Muscle layer of duodenum (tissue), 2 donors: ENCODE results near the gene WDR83.
"Not testable (repeated sequence)": the region's sequence is repeated elsewhere in the genome, so short reads cannot be mapped to it uniquely, and the experiment has no call there.

Experiments
- H3K27ac ChIP-seq: one replicate; pipeline ENCODE4 v1.7.0; 2013; ENCODE audit warnings: mild to moderate bottlenecking, low read length
- H3K27me3 ChIP-seq: one replicate; pipeline ENCODE4 v1.7.0; 2013; ENCODE audit warnings: low read depth, mild to moderate bottlenecking, control low read depth, low read length
- H3K36me3 ChIP-seq, 2 donors: one replicate each; pipeline ENCODE4 v1.7.0; 2013; ENCODE audit warnings: low read length in 2 of 2, control low read depth in 1 of 2, mild to moderate bottlenecking in 1 of 2; ENCODE audit not compliant: insufficient read depth in 2 of 2, control insufficient read depth in 1 of 2
- H3K4me1 ChIP-seq, 2 donors: one replicate each; pipeline ENCODE4 v1.7.0; 2013; ENCODE audit warnings: low read length in 2 of 2, mild to moderate bottlenecking in 2 of 2, control low read depth in 1 of 2, moderate library complexity in 1 of 2; ENCODE audit not compliant: insufficient read depth in 2 of 2, control insufficient read depth in 1 of 2
- H3K4me3 ChIP-seq, 2 donors: one replicate each; pipeline ENCODE4 v1.7.0; 2013; ENCODE audit warnings: low read length in 2 of 2, low read depth in 1 of 2, mild to moderate bottlenecking in 1 of 2
- H3K9me3 ChIP-seq, 2 donors: one replicate each; pipeline ENCODE4 v1.7.0; 2013; ENCODE audit warnings: low read length in 2 of 2, control low read depth in 1 of 2, mild to moderate bottlenecking in 1 of 2; ENCODE audit not compliant: control insufficient read depth in 1 of 2
- donor health status: healthy.

Gene WDR83

DNA sequence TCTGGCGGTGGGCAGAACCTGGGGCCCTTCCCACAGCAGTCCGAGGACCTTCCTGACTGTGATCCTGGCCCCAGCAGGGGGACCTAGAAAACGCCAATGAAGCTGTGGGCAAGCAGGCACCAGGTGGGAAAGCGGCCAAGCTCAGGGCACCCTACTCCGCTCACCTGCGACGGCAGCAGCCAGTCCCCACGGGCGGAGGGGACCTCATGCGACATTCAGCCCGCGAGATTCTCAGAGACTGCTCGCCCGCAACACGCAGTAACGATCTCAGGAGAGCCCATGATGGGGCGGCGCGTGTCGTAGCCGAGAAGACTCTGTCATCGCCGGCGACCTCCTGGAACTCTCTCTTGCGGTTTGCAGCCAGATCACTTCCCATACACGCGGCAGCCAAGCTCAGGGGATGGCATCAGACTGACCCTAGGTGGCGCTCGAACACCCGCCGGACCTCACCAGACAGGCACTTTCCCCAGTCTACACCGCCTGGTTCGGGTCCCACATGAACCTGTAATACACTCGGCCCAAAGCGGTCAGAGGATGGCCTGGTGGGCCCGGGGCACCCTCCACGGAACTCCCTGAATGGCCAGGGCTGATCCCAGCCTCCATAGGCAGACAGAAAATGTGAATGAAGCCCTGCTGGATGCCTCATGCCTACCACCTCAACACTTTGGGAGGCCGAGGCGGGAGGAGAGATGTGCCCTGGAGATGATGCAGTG, 26.6 kb upstream of the WDR83 start:
- no peak overlapping the region for H3K27ac ChIP-seq
- H3K27me3 ChIP-seq: no peaks in the 10 kb centered on the region
- no peaks in the 10 kb centered on the region for H3K36me3 ChIP-seq
- H3K4me1 ChIP-seq: peaks cover 0 to 6% of the 10 kb centered on the region in 2 donors
- peak overlapping the region; percentile 30 to 53 for H3K4me3 ChIP-seq
- H3K9me3 ChIP-seq: no peaks in the 10 kb centered on the region

DNA sequence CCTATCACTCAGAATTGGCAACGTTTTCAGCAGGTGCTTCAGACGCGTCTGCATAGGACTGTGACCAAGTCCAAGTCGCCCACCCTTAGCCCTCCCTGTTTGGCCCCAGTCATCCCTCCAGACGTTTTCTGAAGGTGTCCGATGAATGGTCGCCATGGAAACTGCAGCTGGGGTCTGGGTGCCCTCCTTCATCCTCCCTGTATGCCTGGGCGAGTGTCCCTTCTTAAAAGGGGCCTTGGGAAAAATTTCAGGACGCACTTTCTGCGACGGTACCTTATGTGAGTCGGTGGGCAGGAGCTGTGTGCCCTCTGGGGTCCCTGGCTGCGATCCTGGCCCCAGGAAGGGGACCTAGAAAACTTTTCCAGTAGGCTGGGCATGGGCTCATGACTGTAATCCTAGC, 25.2 kb upstream of the WDR83 start:
- Histone ChIP-seq H3K9me3 (no peaks in the 10 kb centered on the region), H3K27me3 (no peaks in the 10 kb centered on the region), H3K27ac (no peak overlapping the region), H3K36me3 (no peaks in the 10 kb centered on the region), H3K4me1 (peaks cover 0 to 6% of the 10 kb centered on the region in 2 donors), H3K4me3 (no peak overlapping the region)

DNA sequence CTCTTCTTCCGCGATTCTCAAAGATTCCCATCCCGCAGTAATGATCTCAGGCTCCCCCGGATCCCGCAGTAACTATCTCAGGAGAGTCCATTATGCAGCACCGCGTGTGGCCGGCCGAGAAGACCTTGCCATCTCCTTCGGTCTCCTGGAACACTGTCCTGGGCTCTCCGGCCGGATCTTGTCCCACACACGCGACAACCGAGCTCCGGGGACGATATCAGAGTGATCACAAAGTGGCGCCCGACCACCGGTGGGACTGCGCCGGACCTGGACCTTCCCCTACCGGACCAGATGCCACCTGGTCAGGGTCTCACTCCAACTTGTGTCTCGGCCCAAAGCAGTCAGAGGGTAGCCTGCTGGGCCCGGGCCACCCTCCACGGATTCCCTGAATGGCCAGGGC, 24.1 kb upstream of the WDR83 start:
- Histone ChIP-seq H3K9me3 (no peaks in the 10 kb centered on the region), H3K27ac (no peak overlapping the region), H3K27me3 (no peaks in the 10 kb centered on the region), H3K4me1 (peaks cover 0 to 8% of the 10 kb centered on the region in 2 donors), H3K36me3 (no peaks in the 10 kb centered on the region), H3K4me3 (no peak overlapping the region)

DNA sequence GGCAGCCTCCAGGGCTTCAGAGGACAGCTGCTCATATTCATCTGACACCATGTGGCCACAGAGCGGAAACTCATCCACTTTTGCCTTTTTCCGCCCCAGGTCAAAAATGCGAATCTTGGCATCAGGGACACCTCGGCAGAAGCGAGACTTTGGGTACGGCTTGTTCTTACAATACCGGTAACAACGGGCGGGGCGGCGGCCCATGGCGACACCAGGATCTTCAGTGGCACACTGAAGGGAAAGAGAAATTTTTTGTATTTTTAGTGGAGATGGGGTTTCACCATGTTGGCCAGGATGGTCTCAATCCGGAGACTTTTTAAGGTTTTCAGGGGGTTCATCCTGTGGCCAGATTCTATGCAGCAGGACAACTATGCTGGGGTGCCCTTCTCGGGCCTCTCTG, 22.9 kb upstream of the WDR83 start:
- H3K27ac ChIP-seq, H3K4me3 ChIP-seq, H3K27me3 ChIP-seq, H3K9me3 ChIP-seq, H3K36me3 ChIP-seq: not testable (repeated sequence)
- peaks cover 0 to 19% of the 10 kb centered on the region in 2 donors for H3K4me1 ChIP-seq

DNA sequence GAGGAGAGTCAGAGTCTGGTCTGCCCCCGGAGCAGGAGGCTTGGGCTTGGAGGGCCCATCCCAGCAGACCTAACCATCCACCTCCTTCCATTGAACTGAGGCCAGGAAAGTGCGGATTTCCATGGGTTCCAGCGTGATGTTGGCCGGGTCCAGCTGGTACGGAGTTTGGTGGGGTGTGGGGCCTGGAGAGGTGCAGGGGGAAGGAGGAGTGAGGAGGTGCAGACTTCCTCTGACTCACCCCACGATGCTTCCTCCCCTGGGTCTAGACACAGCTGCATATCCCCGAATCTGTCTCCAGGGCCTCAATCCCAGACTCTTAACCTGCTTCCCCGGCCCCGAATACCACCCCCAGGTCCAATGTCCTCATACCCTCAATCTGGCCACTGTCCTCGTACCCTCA, 20.1 kb upstream of the WDR83 start:
- Histone ChIP-seq H3K9me3 (no peaks in the 10 kb centered on the region), H3K27ac (no peak overlapping the region), H3K36me3 (no peaks in the 10 kb centered on the region), H3K4me1 (peaks cover 0 to 13% of the 10 kb centered on the region in 2 donors), H3K27me3 (no peaks in the 10 kb centered on the region), H3K4me3 (no peak overlapping the region)

DNA sequence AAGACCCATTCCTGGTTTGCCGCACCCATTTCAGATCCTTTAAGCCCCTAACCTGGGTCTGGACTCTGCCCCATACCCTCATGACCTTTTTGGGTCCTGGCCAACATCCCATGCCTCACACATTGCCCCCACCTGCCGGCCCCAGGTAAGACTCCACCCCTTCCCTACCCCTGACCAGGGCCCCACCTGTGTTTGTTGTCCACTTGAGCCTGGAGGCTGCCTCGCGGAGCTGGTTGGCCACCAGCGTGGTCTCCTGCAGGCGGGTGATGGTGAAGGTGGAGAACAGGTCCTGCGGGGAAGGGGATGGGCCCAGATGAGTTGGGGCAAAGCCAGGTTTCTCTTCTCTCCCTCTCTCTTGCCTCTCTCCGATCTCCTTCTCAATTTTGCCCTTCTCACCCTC, 19.6 kb upstream of the WDR83 start:
- no peak overlapping the region for H3K27ac ChIP-seq
- H3K4me3 ChIP-seq: peak overlapping the region in 1 of 2 donors; percentile 51
- H3K9me3 ChIP-seq: no peaks in the 10 kb centered on the region
- peaks cover 0 to under 1% of the 10 kb centered on the region in 2 donors for H3K36me3 ChIP-seq
- no peaks in the 10 kb centered on the region for H3K27me3 ChIP-seq
- peaks cover 0 to 13% of the 10 kb centered on the region in 2 donors for H3K4me1 ChIP-seq

DNA sequence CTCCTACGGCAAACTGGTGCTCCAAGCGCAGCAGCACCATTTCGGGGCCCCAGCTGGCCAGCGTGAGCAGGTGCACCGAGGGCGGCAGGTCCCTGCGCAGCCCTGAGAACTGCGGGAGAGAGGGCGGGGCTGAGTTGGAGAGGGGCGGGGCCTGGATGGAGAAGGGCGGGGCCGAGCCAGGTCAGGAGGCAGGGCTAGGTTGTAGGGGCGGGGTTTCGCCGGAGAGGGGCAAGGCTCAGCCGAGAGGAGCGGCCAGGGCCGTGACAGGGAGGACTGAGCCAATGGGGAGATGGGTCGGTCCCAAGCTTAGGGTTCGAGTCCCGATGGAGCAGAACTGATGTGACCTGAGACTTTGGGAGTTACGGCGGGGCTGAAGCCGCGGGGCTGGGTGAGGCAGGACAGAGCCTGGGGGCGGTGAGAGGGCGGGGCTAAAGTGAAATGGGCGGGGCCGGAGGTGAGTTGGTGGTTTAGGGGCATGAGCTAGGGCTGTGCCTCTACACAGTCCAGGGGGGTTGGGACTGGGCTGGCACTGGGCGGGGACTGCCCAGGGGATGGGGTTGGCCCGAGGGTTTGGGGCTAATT, 19.0 kb upstream of the WDR83 start:
- H3K4me3 ChIP-seq: peak overlapping the region; percentile 39 to 51
- H3K9me3 ChIP-seq: no peaks in the 10 kb centered on the region
- H3K27ac ChIP-seq: no peak overlapping the region
- H3K36me3 ChIP-seq: peaks cover 0 to 4% of the 10 kb centered on the region in 2 donors
- no peaks in the 10 kb centered on the region for H3K27me3 ChIP-seq
- H3K4me1 ChIP-seq: peaks cover 0 to 13% of the 10 kb centered on the region in 2 donors

DNA sequence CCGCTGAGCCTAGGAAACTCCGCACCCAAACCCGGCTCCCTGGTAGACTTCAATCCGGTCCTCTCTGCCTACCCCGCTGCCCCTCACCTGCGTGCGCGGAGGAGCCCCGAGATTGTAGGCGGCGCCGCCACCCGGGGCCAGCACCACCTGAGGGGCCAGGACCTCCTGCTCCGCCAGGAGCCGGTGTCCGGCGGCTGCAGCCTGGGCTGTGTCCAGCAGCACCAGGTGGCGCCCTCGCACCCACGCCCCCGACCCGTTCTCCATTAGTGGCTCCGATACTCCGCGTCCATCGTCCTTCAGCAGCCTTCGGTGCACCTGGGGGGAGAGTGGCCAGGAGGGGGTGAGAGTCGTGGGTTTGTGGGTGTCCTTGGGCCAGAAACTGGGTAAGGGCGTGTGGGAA, 18.5 kb upstream of the WDR83 start:
- Histone ChIP-seq H3K27ac (no peak overlapping the region), H3K4me1 (peaks cover 0 to 13% of the 10 kb centered on the region in 2 donors), H3K4me3 (peak overlapping the region in 1 of 2 donors; percentile 51), H3K36me3 (peaks cover 0 to 4% of the 10 kb centered on the region in 2 donors), H3K27me3 (no peaks in the 10 kb centered on the region), H3K9me3 (no peaks in the 10 kb centered on the region)

DNA sequence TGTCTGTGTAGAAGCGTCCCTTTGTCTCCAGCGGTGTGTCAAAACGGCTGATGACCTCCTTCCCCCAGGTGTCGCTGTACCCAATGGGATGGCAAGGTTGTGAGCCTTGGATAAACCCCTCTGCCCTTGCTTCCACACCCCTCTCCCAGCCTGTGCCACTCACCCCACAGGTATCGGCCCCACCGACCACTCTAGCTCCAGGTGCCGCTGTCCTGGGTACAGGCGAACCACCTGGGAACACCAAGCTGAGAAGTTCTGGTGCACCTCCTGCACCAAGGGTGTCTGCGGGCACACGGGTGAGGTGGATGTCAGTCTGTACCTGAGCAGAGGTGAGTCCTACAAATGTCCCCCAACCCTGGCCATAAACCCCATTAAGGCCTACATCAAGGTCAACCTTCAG, 16.7 kb upstream of the WDR83 start:
- H3K4me3 ChIP-seq: no peak overlapping the region

DNA sequence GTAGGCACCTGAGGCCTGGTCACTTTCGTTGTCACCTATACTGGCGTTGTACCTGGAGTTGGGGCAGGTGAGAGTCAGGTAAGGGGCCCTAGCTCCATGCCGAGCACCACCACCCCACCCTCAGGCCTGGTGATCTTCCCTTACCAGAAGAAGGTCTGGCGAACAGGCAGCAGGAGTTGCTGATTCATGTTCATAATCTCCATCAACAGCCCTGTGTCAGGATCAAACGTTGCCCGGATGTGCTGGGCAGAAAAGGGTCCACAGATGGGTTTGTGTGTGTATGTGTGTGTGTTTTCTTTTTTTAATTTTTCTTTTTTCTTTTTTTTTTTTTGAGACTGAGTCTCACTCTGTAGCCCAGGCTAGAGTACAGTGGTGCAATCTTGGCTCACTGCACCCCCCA, 14.4 kb upstream of the WDR83 start:
- no peaks in the 10 kb centered on the region for H3K27me3 ChIP-seq
- no peak overlapping the region for H3K4me3 ChIP-seq
- peaks cover 0 to 13% of the 10 kb centered on the region in 2 donors for H3K4me1 ChIP-seq
- H3K36me3 ChIP-seq: peaks cover 19 to 28% of the 10 kb centered on the region in 2 donors
- H3K27ac ChIP-seq: no peak overlapping the region
- H3K9me3 ChIP-seq: no peaks in the 10 kb centered on the region

More for the DNA sequence above, 16.7 kb upstream of the WDR83 start:
- H3K4me1 ChIP-seq: peaks cover 0 to 13% of the 10 kb centered on the region in 2 donors
- H3K36me3 ChIP-seq: peaks cover 2 to 9% of the 10 kb centered on the region in 2 donors
- no peaks in the 10 kb centered on the region for H3K27me3 ChIP-seq
- no peak overlapping the region for H3K27ac ChIP-seq
- H3K9me3 ChIP-seq: no peaks in the 10 kb centered on the region

DNA sequence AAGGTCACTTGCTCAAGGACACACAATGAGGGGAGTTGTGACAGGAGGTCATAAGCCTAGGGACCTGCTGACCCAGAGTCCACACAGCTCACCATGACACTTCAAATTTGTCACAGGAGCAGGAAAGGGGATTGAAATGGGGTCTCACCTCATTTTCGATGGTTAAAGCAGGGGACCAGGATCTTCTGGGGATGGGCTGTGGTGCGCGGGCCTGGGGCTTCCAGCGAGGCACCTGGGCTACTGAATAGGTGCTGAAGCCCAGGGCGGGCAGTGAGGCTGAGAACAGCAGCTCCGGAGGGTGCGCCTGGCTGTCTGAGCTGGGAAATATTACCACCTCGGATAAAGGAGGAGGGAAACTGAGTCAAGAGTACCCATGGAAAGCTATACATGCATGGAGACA, 11.1 kb upstream of the WDR83 start:
- Histone ChIP-seq H3K4me3 (no peak overlapping the region), H3K4me1 (no peaks in the 10 kb centered on the region), H3K27ac (no peak overlapping the region), H3K36me3 (peaks cover 22 to 52% of the 10 kb centered on the region in 2 donors), H3K27me3 (no peaks in the 10 kb centered on the region), H3K9me3 (no peaks in the 10 kb centered on the region)
